ENCODE data around the gene SPON1.

SPON1 gene

DNA sequence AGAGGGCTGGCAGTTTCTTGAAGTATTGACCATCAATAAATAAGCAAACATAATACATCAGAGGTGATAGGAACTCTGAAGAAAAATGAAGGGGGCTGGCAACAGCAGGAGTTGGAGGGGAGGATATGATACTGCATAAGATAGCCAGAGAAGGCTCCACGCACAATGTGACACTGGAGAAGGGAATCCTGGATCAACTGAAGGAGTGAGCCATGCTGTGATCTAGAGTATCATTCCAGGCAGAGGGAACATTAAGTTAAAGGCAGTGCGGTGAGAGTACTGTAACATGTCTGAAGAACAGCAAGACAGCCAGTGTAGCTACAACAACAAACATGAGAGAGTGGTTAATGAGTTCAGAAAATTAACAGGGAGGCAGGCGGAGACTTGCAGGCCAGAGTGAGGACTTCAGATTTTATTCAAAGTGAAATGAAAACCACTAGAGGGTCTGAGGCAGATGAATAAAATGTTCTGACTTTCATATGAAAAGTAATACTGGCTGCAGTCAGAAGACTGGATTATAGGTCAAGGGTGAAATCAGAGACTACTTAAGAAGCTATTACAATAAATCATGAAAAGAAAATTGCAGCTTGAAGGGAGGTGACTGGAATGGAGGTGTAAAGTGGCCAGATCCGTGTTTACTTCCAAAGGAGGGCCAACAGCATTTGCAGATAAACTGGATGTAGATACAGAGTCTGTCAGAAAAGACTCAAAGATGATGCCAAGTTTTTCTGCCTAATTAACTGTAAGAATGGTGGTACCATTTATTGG, 347.1 kb downstream of the SPON1 start:
- no peak for DNase-seq

GRCh38 chr11:14310679-14311078, 348.2 kb downstream of the SPON1 start:
- no peak for DNase-seq

DNA sequence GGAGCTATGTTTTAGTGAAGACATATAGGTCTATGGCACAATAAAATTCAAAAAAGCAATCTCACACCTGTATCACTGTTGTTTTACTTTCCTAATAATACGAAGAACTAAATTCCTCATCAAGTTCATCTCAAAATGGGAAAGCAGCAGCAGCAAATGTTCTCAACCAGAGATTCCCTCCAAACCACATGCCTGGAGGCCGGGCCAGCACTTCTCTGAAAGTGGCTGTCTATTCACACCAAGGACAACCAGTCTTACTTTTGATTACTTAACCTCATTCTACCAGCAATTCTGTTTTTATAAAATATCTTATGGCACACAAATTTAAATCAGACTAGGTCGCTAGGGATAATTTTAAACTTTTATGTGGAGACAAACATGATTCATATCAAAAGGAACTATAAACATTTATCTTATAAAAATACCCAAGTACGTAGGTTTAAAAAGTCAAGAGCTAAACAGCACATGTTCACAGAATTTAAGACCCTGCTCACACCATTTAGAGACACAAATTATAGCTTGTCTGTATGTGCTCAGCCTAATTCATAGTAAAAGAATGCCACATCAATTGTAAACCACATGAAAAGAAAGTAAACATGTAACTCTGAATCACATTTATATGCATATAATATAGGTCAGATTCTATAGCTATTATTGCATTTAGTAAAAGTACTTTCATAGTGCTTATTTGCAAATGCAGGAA, 350.4 kb downstream of the SPON1 start:
- DNase-seq = no peak

DNA sequence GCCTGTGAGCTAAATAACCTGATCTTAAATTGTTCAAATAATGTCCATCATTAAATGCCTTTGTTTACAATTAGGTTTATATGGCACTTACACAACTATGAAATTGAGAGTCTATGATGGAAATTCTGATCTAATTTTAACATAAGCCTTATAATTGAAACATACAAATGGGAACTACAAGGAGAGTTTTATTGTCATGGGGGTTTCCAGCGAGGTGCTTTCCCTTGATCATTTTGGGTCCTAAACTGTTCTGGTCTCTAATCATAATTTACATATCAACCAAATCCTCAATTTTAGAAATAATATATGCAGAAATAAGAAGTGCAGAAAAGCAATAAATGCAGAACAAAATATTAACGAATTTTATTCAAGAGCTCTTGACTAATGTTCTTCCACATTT, 351.6 kb downstream of the SPON1 start:
- DNase-seq = no peak

- no peak for DNase-seq
Observed at GRCh38 chr11:14315130-14315529, 352.6 kb downstream of the SPON1 start.

Measured in anterior cingulate cortex (tissue), 58 donors.